HCT116 (cell line): ENCODE results near the gene KSR1.

Source experiments
- CTCF ChIP-seq, 3 experiments: fragments of 200-600 bp in 1 of 3; sonication (generic) in 1 of 3; IDR thresholded peaks in 2 of 3; conservative IDR thresholded peaks in 1 of 3; 2 replicates each; pipeline ENCODE4 v1.5.1; 2012 to 2017; ENCODE audit warnings: low read depth in 2 of 3, low read length in 2 of 3, antibody characterized with exemption in 1 of 3, borderline replicate concordance in 1 of 3, control low read depth in 1 of 3, mild to moderate bottlenecking in 1 of 3, mixed read lengths in 1 of 3, mixed run types in 1 of 3, moderate library complexity in 1 of 3; ENCODE audit not compliant: insufficient read depth in 1 of 3
- MAX ChIP-seq: IDR thresholded peaks from 2 replicates; pipeline ENCODE4 v1.6.1; 2012
- SRF ChIP-seq: IDR thresholded peaks from 2 replicates; pipeline ENCODE4 v1.6.1; 2012; ENCODE audit warnings: low read depth
- YY1 ChIP-seq: IDR thresholded peaks from 2 replicates; pipeline ENCODE4 v1.6.1; 2011; ENCODE audit warnings: low read length, low read depth, moderate library complexity, mild to moderate bottlenecking; ENCODE audit not compliant: insufficient replicate concordance; ENCODE audit errors: extremely low read depth
- ZNF274 ChIP-seq: fragments of 200-500 bp; sonication (Bioruptor generic); IDR thresholded peaks from 2 replicates; pipeline ENCODE4 v1.6.1; 2014; ENCODE audit warnings: mild to moderate bottlenecking, low read depth, low read length, inconsistent platforms

GRCh38 chr17:27660436-27660835, 204.2 kb downstream of the KSR1 start:
- TF ChIP-seq CTCF (IDR thresholded peaks at IDR 0.05 in 2 of 3, conservative IDR thresholded peaks at IDR 0.05 in 1 of 3; ENCODE audit: borderline replicate concordance in 1 of 3, insufficient read depth in 1 of 3, low read depth in 2 of 3, low read length in 2 of 3), result no peak
- no peak for TF ChIP-seq MAX
- no peak for TF ChIP-seq ZNF274
- TF ChIP-seq SRF, result no peak
- no peak for TF ChIP-seq YY1
